GM18499 (cell line): ENCODE results near the gene HS3ST3A1.

ENCODE experiments used
- ATAC-seq: cut with Tn5 transposase; IDR thresholded peaks from one replicate; pipeline ENCODE4 v1.9.1; 2021; ENCODE audit warnings: moderate number of reproducible peaks; ENCODE audit not compliant: insufficient read depth, unreplicated experiment

HS3ST3A1 gene

DNA sequence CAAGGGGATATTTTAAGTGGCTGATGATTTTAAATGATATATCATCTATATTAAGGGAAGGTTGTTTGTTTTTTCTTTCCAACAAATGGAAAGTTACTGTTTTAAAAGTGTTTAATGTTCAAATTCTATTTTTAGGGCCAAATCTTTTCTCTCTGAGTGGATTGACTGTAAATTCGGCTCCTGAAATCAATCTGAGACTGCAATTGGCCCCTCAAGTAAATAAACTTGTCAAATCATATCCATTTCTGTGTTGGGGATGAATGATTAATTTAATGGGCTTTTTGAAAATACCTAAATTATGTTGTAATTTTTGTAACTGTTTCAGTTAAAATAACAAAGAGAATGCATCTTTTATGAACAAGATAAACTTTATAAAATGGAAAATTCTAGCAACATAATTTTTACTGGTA, 2.6 kb downstream of the HS3ST3A1 start:
- no peak for ATAC-seq

- no peak for ATAC-seq
Measured at GRCh38 chr17:13598353-13599167, 3.2 kb downstream of the HS3ST3A1 start.

GRCh38 chr17:13597723-13598347, 3.9 kb downstream of the HS3ST3A1 start:
- no peak for ATAC-seq

DNA sequence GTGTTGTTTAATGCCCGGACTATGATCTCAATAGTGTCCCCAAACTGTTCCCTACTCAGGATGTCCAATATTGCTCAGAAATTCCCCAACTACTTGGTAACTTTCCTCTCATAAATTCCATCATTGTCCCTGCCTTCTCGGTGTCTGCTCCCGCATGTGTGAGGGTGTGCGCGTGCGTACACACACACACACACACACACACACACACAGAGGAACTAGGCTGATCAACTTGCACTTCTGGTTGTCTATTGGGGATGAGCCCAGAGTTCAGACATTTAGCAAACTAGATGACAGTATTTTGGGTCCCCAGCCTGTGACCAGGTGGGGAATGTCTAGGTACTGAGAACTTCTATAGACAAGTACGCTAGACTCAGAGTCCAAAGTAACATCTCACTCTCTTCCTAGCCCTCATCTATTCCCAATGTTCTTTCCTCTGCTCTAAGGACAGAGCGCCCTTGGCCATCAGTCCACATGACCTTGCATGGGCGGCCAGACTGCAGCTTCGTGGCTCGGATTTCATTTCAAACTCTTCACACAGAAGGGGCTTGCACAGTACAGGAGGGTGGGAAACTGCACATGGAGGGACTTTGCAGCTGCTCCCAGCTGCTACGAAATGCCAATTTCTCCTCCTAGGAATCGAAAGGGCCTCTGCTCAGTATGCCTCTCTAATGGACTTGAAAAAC, 5.3 kb downstream of the HS3ST3A1 start:
- no peak for ATAC-seq

DNA sequence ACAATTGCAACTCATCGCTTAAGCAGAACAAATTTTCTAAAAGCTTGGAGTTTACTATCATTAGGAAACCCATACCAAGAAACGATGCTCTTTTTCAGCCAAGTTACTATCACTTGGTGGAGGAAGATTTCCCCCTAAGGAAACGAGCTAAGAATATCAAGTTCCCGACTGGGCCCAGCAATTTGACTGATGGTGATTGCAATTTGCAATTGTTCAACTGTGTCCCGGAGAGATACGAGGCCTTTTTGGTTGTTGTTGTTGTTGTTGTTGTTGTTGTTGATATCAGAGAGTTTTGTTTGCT, 6.2 kb downstream of the HS3ST3A1 start:
- no peak for ATAC-seq

GRCh38 chr17:13594762-13595598, 6.7 kb downstream of the HS3ST3A1 start:
- ATAC-seq, result no peak

DNA sequence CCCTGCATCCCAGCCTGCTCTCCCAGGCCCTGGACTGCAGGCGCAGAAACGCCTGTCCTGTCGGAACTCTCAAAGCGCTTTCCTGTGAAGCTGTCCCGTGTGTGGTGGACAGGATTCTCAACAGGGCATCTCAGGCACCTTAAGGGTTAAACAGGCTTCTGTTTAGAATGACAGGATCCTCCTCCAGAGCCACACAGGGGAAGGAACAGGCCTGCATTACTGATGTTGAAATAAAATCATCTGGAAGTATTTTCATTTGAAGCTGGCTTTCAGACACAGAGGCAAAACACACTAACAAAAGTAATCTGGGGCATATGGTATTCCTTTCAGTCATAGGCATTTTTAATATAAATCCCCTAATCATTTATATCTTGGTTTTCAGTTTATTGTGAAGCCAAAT, 7.4 kb downstream of the HS3ST3A1 start:
- ATAC-seq, result no peak

GRCh38 chr17:13593757-13594156, 8.0 kb downstream of the HS3ST3A1 start:
- ATAC-seq, result no peak

DNA sequence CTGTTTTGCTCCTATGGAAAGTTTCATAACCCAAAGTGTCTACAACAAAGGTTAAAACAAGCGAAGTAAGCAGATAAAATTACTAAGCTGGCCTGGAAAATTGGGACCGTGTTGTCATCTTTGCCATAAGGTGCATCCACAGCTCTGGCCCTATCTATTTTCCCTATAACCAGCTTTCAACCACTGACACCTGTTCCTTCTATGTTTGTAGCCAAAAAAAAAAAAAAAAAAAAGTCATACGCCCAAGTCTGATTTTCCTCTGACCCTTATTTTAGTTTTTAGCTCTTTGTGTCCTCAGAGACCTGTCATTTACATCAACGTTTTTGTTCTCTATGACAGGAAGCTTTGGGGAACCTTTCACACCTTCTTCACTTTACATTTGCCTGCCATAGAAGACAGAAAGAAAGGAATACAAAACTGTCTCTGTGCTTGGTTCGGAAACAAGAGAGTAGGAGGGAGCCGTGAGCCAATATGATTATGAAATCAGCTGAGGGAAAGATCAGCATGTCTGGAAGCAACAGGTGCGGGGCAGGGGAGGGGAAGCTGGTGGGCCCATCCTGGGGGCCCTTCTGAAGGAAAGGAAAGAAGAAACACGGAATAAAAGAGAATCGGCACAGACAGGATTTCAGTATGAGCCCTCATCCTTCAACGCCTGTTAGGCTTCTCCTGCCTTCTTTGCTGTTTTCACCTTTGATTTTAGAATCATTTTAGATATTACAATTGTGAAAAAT, 8.5 kb downstream of the HS3ST3A1 start:
- no peak for ATAC-seq

GRCh38 chr17:13592427-13592826, 9.3 kb downstream of the HS3ST3A1 start:
- ATAC-seq, result no peak

- no peak for ATAC-seq
Measured at GRCh38 chr17:13590441-13590840, 11.3 kb downstream of the HS3ST3A1 start.

DNA sequence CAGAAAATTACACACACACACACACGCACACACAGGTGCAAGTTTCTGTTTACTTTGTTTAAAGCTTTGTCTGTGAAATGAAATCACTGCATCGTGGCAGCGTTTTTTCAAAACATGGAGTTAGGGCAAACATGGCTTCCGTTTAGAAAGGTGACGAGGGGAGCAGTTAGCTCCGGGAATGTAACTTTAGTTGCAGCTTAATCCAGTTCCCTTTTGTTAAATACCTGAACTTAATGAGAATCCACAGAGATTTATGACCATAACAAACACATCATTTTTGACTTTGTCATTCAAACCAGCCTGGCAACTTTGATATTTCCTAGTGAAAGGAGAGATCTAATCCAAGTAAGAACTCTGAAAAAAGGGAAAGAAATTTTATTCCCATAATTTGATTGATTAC, 12.1 kb downstream of the HS3ST3A1 start:
- no peak for ATAC-seq

DNA sequence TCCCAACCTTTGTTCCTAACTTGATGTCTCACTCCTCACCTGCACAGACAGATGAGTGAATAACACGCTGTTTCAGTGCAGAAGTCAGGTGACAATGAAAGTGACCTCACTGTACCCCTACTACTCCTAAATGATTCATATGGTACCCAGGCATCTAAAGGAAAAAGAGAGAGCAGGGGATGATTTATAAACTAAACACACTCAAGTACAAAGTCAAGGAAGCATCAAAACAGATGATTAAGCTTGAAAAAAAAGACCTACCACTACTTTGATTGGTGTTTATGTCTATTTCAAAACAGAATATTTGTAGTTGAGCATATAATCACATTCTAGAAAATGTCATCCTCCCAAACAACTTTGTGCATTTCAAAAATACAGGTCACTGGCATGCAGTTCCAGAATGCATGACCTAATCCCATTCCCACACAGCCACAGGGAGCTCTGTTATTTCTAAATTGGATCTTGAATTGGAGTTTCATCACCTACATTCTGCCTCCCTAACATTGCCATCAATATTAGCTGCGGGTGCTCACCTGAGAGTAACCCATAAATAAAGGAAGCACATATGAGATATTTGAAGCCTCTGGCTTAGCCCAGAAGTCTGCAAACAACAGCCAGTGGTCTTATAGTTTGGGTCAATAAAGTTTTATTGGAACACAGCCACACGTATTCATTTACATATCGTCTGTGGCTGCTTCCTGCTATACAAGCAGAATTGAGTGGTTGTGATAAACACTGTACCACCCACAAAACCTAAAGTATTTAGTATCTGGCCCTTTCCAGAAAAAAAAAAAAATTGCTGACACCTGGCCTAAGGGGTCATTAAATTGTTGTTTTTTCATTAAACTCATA, 14.0 kb downstream of the HS3ST3A1 start:
- ATAC-seq, result no peak

- no peak for ATAC-seq
Measured at GRCh38 chr17:13584701-13585080, 17.0 kb downstream of the HS3ST3A1 start.

- ATAC-seq, result no peak
Measured at GRCh38 chr17:13583996-13584700, 17.6 kb downstream of the HS3ST3A1 start.

DNA sequence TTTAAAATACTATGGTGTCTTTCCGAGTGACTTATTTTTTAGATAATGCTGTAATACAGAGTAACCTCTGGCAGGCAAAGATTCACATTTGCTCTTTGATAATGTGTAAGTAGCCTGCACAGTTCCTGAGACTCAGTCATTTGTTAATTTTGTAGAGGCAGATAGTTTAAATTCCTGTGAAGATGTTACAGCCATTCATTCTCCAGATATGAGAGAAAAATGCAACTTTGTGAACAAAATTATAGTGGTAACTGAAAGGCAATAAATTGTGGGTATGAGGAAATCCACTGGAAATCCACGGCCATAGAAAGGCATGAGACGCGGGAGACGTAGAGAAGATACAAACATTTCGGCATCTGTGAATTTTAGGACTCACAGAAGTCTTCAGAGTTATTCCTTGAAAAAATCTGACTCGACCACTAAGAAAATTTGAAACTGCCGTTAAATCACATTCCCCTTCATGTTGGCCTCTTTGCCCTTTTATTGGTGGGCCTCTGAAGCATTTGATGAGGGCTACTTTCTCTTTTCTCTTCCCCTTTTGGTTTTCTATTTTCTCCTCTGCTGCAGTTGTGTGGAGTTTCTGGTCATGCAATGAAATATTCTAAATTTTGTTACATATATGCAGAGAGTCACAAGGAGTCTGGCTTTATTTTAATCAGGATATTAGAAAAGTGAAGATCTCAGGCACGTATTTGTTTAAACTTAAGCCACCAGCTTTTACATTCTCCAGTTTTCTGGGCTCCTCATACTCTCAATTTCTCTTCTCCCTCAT, 18.8 kb downstream of the HS3ST3A1 start:
- no peak for ATAC-seq

DNA sequence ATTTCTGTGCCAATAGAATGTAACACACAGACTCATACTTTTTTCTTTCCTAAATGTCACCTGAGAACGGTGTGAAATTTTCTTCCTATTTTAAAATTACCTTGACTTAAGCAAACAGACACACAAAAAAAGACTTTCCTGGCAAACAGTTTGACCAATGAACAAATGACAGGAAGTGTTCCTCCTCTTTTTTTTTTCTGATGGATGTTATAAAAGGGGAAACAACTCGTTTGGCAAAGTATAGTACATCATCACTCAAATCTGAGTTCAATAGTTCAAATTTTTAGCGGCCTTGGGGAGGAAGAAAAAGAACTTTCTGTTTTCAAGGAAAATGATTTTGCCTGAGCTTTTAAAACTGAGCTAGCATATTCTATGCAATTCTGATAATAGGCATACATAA, 19.8 kb downstream of the HS3ST3A1 start:
- ATAC-seq, result no peak

- ATAC-seq, result no peak
Measured at GRCh38 chr17:13580790-13581189, 20.9 kb downstream of the HS3ST3A1 start.
